ENCODE data around the gene SIPA1.
"Not testable (repeated sequence)": the region's sequence is repeated elsewhere in the genome, so short reads cannot be mapped to it uniquely, and the experiment has no call there.

SIPA1 gene

DNA sequence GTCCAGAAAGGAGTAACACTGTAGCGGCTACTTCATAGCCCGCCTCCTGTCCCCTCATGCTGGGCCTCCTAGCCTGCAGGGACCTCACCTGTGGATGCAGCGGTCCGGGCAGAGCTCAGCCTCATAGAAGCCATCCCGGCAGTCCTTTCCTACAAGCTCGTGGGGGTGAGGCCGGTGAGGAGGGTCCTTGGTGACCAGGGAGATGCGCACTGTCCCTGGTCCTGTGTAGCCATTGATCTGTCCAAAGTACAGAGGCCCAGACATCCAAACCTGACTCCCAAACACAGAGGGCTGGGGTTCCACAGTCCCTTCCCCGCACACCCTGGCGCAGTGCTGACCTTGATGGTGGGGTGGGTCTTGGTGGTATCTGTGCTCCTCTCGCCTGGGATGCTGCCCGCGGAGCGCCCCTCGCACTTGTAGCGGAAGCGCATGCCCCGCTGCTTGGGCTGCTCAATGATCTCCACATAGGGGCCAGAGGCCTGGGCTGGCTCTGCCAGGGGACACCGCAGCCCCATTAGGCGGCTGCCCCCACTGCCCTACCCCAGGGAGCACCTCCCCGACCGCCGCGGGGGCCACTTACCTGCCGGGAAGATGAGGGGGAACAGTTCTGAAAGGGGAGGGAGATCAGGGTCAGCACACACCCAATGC lies 23.8 kb downstream of the SIPA1 start:
- no peak for DNase-seq

GRCh38 chr11:65662247-65662798 lies 24.4 kb downstream of the SIPA1 start:
- no peak for DNase-seq

DNA sequence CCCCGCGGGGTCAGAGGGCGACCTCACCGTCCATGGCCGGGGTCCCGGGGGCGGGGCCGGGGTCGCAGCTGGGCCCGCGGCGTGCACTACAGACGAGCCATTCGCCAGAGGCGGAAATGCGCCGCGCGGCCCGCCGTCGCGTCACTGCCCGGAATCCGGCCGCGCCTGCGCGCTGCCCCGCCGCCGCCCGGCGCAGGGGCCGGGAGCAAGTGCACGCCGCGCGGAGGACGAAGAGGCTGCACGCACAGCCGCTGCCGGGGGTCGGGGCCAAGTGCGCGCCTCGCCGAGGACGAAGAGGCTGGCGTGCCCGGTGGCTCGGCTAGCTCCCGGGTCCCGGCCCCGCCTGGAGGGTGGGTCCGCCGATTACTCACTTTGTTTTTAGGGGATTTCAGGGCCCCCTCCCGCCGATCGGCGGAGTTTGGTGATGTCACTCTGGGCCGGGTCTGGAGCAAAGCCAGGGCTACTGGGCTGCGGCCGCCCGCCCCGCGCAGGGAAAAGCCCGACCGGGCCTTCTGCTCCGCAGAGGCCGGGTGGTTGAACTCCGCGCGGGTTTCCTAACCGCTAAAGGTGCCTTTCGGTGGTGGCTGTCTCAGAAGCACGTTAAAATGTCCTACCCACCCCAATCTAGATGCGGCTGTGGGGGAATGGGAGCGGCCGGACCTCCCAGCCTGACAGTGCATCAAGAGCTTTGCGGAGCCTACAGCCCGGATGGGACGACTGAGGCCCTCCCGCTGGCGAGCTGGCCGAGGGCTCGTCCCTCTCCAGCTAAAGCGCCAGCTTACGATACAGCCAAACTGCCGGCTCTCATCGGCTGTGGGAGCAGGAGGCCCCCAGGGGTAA lies 25.1 kb downstream of the SIPA1 start, which contains the start of gene RELA:
TSS of gene RELA (minus strand) at position 118 of the 840 bp plus-strand sequence. CDS start at position 34, 84 bp downstream.
- peak; percentile 74 for DNase-seq

DNA sequence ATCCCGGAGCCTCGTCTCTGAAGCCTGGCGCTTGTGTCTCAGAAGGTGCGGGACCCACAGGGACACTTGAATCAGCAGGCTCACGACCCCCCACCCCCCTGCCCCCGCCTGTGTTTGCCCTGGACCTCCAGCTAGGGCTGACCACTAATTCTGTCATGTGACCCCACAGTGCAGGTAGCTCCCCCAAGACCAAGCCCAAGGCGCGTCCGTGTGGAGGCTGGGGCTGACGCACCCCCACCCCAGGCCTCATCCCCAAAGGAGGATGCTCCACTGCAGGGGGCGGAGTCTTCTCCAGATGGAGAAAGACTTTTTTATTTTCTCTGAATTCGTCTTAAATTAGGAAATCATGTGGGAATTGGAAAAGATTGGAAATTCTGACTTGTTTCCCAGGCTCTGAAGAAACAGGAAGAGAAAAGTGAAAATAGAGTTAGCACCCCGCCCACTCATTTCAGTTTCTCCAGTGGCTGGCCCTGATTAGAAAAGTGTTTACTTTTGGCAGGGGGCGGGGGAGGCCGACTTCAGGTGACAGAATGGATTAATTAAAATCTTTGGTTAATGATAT lies 25.8 kb downstream of the SIPA1 start:
- no peak for DNase-seq

- DNase-seq: no peak
Observed at GRCh38 chr11:65672180-65672860, 34.4 kb downstream of the SIPA1 start.

DNA sequence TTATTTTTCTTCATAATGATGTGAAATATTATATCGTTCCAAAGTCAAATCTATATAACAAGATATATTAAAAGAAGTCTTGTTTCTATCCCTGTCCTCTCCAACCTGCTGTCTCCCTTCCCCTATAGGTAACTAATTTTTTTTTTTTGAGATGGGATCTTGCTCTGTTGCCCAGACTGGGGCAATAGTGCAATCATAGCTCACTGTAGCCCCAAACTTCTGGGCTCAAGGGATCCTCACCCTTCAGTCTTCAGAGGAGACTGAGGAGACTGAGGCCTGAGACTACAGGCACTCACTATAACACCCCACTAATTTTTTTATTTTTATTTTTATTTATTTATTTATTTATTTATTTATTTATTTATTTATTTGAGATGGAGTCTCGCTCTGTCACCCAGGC lies 35.1 kb downstream of the SIPA1 start:
- no peak for DNase-seq

DNA sequence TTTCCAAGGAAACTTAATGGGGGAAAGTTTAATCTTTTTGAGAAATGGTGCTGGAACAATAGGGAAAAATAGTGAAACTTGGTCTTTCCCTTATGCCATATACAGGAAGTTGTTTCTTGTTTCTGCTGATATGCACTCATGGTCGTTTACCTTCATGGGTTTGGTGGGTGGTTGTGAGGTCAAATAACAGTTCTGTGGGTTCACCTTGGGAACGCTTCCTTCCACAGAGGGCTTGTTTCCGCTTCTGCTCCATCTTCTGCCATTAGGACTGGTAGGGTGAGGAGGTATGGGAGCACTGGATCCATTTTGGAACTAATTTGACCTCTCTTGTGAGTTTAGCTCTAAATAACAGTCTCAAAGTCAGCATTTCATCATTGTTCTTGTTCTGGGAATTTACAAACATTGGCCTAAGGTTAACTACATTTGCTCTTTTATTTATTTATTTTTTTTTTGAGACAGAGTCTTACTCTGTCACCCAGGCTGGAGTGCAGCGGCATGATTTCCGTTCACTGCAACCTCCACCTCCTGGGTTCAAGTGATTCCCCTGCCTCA lies 42.4 kb downstream of the SIPA1 start:
- DNase-seq: no peak

DNA sequence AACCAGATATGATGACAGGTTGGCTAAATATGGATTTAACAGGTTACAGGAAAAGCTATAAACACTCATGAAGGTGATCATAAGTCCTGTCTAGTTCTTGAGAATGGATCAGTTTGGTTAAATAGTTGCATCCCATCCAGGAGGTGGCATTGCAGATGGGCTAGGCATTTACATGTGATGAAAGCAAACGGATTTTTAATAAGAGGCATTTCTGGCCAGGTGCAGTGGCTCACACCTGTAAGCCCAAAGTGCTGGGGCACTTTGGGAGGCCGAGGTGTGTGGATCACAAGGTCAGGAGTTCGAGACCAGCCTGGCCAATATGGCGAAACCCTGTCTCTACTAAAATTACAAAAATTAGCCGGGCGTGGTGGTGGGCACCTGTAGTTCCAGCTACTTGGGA lies 45.6 kb downstream of the SIPA1 start:
- DNase-seq: not testable (repeated sequence)

DNA sequence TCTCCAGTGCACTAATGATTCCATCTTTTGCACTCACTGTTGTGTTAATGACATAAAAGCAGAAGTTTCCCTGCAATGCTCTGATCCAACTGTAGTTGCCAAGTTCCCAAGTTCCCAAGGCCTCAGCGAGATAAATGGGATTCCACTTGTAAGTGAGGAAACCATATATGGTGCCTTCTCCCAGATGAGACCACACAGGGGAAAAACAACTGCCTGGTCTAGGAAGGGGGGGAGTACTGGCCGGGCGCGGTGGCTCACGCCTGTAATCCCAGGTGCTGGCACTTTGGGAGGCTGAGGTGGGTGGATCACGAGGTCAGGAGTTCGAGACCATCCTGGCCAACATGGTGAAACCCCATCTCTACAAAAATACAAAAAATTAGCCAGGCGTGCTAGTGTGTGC lies 48.1 kb downstream of the SIPA1 start:
- DNase-seq: no peak

DNA sequence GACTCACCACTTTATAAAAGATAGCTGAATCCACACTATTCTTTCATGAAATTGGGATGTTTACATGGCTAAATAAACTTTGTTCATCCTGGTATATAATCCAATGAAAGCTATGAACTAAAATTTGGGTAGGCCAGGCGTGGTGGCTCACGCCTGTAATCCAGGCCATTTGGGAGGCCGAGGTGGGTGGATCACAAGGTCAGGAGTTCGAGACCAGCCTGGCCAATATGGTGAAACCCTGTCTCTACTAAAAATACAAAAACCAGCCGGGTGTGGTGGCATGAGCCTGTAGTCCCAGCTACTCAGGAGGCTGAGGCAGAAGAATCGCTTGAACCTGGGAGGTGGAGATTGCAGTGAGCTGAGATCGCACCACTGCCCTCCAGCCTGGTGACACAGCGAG lies 53.9 kb downstream of the SIPA1 start:
- not testable (repeated sequence) for DNase-seq

DNA sequence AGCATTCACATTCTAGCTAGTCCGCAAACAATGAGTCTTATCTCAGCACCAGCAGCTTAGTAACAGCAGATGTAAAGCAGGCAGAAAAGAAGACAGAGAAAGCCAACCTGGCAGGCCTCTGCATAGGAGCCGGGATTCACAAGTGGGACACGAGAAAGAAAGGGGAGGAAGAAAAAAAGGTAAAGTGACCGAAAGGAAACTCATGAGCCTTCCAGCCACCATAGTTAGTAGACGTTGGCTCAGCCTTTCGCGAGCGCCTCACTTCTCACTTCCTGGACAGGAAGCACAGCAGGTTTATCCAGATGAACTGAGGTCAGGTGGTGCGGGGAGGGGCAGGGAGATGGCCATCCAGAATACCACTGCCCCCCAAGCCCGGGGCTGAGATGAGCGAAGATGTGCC lies 54.5 kb downstream of the SIPA1 start:
- no peak for DNase-seq

GRCh38 chr11:65695459-65696241 lies 57.7 kb downstream of the SIPA1 start:
- DNase-seq: peak; percentile 96

DNA sequence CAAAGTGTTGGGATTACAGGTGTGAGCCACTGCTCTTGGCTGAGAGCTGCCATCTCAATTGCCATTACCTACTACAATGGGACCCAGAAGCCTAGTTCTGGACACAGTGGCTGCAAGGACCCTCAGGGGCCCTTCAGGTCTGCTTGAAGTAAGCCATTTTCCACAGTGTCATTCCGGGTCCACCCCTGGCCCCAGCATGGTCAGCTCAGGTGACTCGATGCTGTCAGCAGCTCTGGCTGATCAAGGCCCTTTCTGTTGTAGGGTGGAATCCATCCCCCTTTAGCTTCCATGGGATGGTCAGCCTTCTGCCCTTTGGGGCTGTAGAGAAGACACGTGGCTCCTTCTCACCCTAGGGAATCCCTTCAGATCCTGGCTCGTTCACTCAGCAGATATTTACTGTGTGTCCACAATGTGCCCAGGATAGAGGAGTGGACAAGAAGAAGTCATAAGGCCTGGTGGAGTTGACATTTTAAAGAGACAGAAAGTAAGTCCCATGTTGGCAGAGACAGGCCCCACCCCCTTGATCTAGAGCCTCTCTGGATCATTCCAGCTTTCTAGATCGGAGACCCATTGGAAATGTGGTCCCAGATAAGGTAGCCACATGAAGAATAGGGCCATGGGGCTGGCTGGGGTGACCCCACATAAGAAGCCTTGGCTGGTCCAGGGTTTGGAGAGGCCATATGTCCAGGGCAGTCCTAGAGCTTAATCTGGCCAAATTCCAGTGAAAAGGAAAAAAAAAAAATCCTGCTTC lies 59.1 kb downstream of the SIPA1 start:
- DNase-seq: no peak

DNA sequence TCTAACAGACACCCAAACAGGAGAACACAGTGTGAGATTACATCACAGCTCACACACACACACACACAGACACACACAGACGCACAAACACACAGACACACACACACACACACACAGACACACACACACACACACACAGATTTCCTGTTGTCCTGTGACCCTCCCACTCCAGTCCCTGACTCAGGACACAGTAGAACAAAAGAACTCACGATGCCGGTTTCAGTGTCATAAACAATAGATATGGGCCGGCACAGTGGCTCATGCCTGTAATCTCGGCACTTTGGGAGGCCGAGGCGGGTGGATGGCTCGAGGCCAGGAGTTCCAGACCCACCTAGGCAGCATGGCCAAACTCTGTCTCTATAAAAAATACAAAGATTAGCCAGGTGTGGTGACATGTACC lies 60.3 kb downstream of the SIPA1 start:
- no peak for DNase-seq

- no peak for DNase-seq
Observed at GRCh38 chr11:65699306-65699705, 61.4 kb downstream of the SIPA1 start.

DNA sequence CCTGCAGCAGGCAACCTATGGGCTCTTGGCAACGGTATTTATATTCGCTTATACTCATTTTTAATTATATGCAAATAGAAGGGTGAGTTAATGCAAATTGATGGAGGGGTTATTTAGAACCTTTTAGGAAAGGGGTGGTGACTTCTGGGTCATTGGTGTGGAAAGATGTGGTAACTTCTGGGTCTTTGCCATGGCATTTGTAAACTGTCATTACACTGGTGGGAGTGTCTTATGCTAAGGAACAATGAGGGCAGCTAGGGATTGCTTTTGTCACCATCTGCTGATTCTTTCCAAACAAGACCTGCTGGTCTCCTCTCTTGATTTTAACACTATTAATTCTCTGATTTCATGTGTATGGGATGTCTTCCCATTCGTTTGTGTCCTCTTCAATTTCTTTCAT lies 62.5 kb downstream of the SIPA1 start:
- DNase-seq: no peak

Data from NCI-H1092 (cell line).